BE2C (cell line): Measurements from ENCODE around the gene RFC3.
A peak's percentile ranks its signal among the peaks of the same experiment; 100 is the strongest.
"Not testable (repeated sequence)": the region's sequence is repeated elsewhere in the genome, so short reads cannot be mapped to it uniquely, and the experiment has no call there.

Experiments
- DNase-seq: peaks from one replicate; pipeline ENCODE4 v3.0.0-alpha.2; 2020
- H3K27me3 ChIP-seq: fragments of 250-450 bp; sonication (Bioruptor Pico); 2 replicates; pipeline ENCODE4 v1.5.1; 2020; ENCODE audit warnings: mild to moderate bottlenecking
- H3K36me3 ChIP-seq: fragments of 250-450 bp; sonication (Bioruptor Pico); 2 replicates; pipeline ENCODE4 v1.5.1; 2020; ENCODE audit warnings: mild to moderate bottlenecking
- H3K4me1 ChIP-seq: fragments of 250-450 bp; sonication (Bioruptor Pico); 2 replicates; pipeline ENCODE4 v1.5.1; 2020
- H3K4me3 ChIP-seq: 2 replicates; pipeline ENCODE4 v1.5.1; 2011; ENCODE audit warnings: low read depth, low read length
- H3K9me3 ChIP-seq: fragments of 250-450 bp; sonication (Bioruptor Pico); 2 replicates; pipeline ENCODE4 v1.5.1; 2020
- CTCF ChIP-seq: IDR thresholded peaks from 2 replicates; pipeline ENCODE4 v1.5.1; 2012; ENCODE audit warnings: mild to moderate bottlenecking, low read depth, low read length

RFC3 gene

GRCh38 chr13:33799950-33800592 is 17.9 kb upstream of the RFC3 start:
- Histone ChIP-seq H3K4me1 (peaks cover 12% of the 10 kb centered on the region), H3K36me3 (no peaks in the 10 kb centered on the region), H3K4me3 (no peak overlapping the region), H3K9me3 (no peaks in the 10 kb centered on the region), H3K27me3 (no peaks in the 10 kb centered on the region)
- TF ChIP-seq CTCF: peak; percentile 56
- DNase-seq: no peak

GRCh38 chr13:33800646-33801186 is 17.2 kb upstream of the RFC3 start:
- Histone ChIP-seq H3K27me3 (no peaks in the 10 kb centered on the region), H3K9me3 (no peaks in the 10 kb centered on the region), H3K4me3 (no peak overlapping the region), H3K4me1 (peaks cover 12% of the 10 kb centered on the region), H3K36me3 (no peaks in the 10 kb centered on the region)
- TF ChIP-seq CTCF: no peak
- no peak for DNase-seq

- no peaks in the 10 kb centered on the region for H3K9me3 ChIP-seq
- H3K4me3 ChIP-seq: no peak overlapping the region
- no peak for TF ChIP-seq CTCF
- DNase-seq: no peak
- H3K36me3 ChIP-seq: no peaks in the 10 kb centered on the region
- H3K4me1 ChIP-seq: no peaks in the 10 kb centered on the region
- no peaks in the 10 kb centered on the region for H3K27me3 ChIP-seq
Measured at GRCh38 chr13:33806470-33807248, 11.3 kb upstream of the RFC3 start.

- H3K9me3 ChIP-seq, DNase-seq, H3K27me3 ChIP-seq, H3K4me1 ChIP-seq, H3K4me3 ChIP-seq, H3K36me3 ChIP-seq: not testable (repeated sequence)
Measured at GRCh38 chr13:33812829-33813228, 5.1 kb upstream of the RFC3 start.

GRCh38 chr13:33815011-33815550 is 2.9 kb upstream of the RFC3 start:
- Histone ChIP-seq H3K4me1 (no peaks in the 10 kb centered on the region), H3K36me3 (peaks cover under 1% of the 10 kb centered on the region), H3K27me3 (no peaks in the 10 kb centered on the region), H3K4me3 (no peak overlapping the region), H3K9me3 (no peaks in the 10 kb centered on the region)
- no peak for DNase-seq
- TF ChIP-seq CTCF: no peak

- no peaks in the 10 kb centered on the region for H3K4me1 ChIP-seq
- TF ChIP-seq CTCF: no peak
- DNase-seq: no peak
- H3K9me3 ChIP-seq: no peaks in the 10 kb centered on the region
- no peaks in the 10 kb centered on the region for H3K27me3 ChIP-seq
- no peak overlapping the region for H3K4me3 ChIP-seq
- peaks cover 16% of the 10 kb centered on the region for H3K36me3 ChIP-seq
Measured at GRCh38 chr13:33816912-33817311, 1.0 kb upstream of the RFC3 start.
